ENCODE measurements around the gene ZNF425.
A peak's percentile ranks its signal among the peaks of the same experiment; 100 is the strongest.

ZNF425 gene

DNA sequence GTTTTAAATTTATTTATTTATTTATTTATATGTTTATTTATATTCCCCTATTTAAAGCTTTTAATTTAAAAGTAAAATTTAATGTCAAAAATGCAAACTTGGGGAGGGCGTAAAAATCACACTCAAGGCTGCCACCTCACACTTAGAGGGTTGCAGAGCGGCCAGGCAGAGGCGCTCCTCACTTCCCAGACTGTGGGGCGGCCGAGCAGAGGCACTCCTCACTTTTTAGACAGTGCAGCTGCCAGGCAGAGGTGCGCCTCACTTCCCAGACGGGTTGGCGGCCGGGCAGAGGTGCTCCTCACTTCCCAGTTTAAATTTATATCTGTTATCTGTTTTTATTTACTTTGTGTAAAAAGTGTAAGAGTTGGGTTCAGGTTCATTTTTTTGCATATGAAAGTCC is 10.0 kb upstream of the ZNF425 start:
- no peak overlapping the region for H3K4me3 ChIP-seq (replicated peaks; ENCODE audit: low read depth, low read length)
- no peak for TF ChIP-seq CTCF (IDR thresholded peaks at IDR 0.05; ENCODE audit: low read depth, low read length, missing control alignments)
- no peak for DNase-seq (ENCODE audit: extremely low read depth, low read depth)

- H3K4me3 ChIP-seq (replicated peaks; ENCODE audit: low read depth, low read length), result no peak overlapping the region
- TF ChIP-seq CTCF (IDR thresholded peaks at IDR 0.05; ENCODE audit: low read depth, low read length, missing control alignments), result no peak
- no peak for DNase-seq (ENCODE audit: extremely low read depth, low read depth)
These were observed 7.0 kb upstream of the ZNF425 start for GRCh38 chr7:149133028-149133710.

GRCh38 chr7:149130572-149131198 is 4.6 kb upstream of the ZNF425 start:
- H3K4me3 ChIP-seq (replicated peaks; ENCODE audit: low read depth, low read length), result no peak overlapping the region
- DNase-seq (ENCODE audit: extremely low read depth, low read depth), result no peak
- TF ChIP-seq CTCF (IDR thresholded peaks at IDR 0.05; ENCODE audit: low read depth, low read length, missing control alignments), result no peak

DNA sequence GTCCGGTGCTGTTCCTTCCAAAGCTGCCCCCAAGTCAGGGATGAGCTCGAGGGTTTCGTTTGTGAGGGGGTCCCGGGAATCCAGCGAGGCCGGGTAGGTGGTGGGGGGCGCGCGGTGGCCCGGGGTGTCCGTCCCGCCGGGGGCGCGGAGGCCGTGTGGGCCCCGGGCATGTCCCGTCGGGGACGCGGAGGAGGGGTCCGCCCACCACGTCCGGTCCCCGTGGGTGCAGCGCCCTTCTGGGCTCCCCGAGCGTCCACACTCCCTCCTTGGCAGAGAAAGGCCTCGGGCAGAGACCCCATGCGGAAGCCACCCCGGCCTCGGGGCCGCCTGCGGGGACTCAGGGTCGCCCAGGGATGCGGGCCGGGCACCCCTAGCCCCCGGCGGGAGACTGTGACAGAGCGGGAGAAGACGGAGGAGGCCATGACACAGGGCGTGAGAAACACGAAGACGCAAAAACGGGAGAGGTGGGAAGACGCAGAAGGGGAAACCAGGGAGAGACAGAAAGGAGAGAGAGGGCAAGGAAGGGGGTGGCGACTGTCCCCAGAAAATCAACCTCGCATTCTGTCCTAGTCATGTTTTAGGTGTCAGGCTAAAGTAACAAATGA is 640 bp upstream of the ZNF425 start:
- no peak for TF ChIP-seq CTCF (IDR thresholded peaks at IDR 0.05; ENCODE audit: low read depth, low read length, missing control alignments)
- DNase-seq (ENCODE audit: extremely low read depth, low read depth), result no peak
- peak overlapping the region; percentile 97 for H3K4me3 ChIP-seq (replicated peaks; ENCODE audit: low read depth, low read length)

DNA sequence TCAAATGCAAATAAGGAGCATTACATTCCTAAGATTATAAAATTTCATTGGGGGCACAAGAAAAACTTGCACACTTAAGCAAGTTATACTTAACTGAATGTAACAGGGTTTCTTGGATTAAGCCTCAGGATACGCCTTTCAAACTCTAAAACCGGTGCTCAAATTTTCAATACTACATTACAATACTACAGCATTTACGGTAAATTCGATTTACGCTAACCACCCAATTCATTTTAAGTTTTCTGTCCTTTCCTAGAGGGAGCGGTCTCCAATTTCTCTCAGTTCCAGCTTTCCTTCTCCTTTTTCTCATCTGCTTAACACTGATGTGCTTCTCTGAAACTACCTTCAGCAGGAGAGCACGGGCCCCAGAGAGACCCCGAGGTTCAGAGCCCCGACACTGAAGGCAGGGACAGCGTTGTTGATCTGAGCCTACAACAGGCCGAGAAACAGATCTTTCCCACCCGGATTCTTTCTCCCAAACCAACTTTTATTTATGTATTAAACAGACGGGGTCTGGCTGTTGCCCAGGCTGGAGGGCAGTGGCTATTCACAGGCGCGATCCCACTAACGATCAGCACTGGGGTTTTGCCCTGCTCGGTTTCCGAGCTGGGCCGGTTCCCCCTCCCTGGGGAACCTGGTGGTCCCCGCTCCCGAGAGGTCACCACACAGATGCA is 798 bp downstream of the ZNF425 start:
- H3K4me3 ChIP-seq (replicated peaks; ENCODE audit: low read depth, low read length), result peak overlapping the region; percentile 97
- DNase-seq (ENCODE audit: extremely low read depth, low read depth), result no peak
- no peak for TF ChIP-seq CTCF (IDR thresholded peaks at IDR 0.05; ENCODE audit: low read depth, low read length, missing control alignments)

DNA sequence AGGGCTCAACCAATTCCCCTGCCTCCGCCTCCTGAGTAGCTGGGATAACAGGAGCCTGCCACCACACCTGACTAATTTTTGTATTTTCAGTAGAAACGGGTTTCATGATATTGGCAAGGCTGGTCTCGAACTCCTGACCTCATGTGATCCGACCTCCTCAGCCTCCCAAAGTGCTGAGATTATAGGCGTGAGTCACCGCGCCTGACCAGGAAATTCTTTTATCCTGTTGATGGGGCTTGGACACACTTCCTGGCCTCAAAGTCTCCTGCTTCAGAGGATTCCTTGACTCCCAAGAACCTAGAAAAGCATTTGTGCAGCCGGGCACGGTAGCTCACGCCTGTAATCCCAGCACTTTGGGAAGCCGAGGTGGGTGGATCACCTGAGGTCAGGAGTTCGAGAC is 16.2 kb downstream of the ZNF425 start:
- no peak overlapping the region for H3K4me3 ChIP-seq (replicated peaks; ENCODE audit: low read depth, low read length)
- TF ChIP-seq CTCF (IDR thresholded peaks at IDR 0.05; ENCODE audit: low read depth, low read length, missing control alignments), result no peak
- no peak for DNase-seq (ENCODE audit: extremely low read depth, low read depth)

Measured in HFF-Myc (cell line).